ENCODE data around the gene ABCC6.
"Not testable (repeated sequence)": the region's sequence is repeated elsewhere in the genome, so short reads cannot be mapped to it uniquely, and the experiment has no call there.

Gene ABCC6

GRCh38 chr16:16158741-16159374, 64.4 kb downstream of the ABCC6 start:
- DNase-seq, result no peak

- no peak for DNase-seq
Measured at GRCh38 chr16:16158082-16158658, 65.1 kb downstream of the ABCC6 start.

GRCh38 chr16:16157166-16157565, 66.1 kb downstream of the ABCC6 start:
- DNase-seq, result no peak

- DNase-seq, result no peak
Measured at GRCh38 chr16:16155234-16155633, 68.1 kb downstream of the ABCC6 start.

GRCh38 chr16:16154281-16154951, 68.9 kb downstream of the ABCC6 start:
- DNase-seq, result no peak

- DNase-seq, result not testable (repeated sequence)
Measured at GRCh38 chr16:16153000-16153399, 70.3 kb downstream of the ABCC6 start.

- DNase-seq, result no peak
Measured at GRCh38 chr16:16151315-16151714, 72.0 kb downstream of the ABCC6 start.

- no peak for DNase-seq
Measured at GRCh38 chr16:16150878-16151152, 72.5 kb downstream of the ABCC6 start.

GRCh38 chr16:16150117-16150877, 73.0 kb downstream of the ABCC6 start:
- no peak for DNase-seq

- no peak for DNase-seq
Measured at GRCh38 chr16:16149710-16150116, 73.6 kb downstream of the ABCC6 start.

GRCh38 chr16:16148755-16149154, 74.5 kb downstream of the ABCC6 start:
- DNase-seq, result no peak

- not testable (repeated sequence) for DNase-seq
Measured at GRCh38 chr16:16148000-16148599, 75.2 kb downstream of the ABCC6 start.

- DNase-seq, result no peak
Measured at GRCh38 chr16:16147316-16147999, 75.8 kb downstream of the ABCC6 start.

- DNase-seq, result no peak
Measured at GRCh38 chr16:16146380-16147315, 76.6 kb downstream of the ABCC6 start.

GRCh38 chr16:16145286-16145685, 78.0 kb downstream of the ABCC6 start:
- DNase-seq, result no peak

GRCh38 chr16:16144416-16144815, 78.9 kb downstream of the ABCC6 start:
- no peak for DNase-seq

- no peak for DNase-seq
Measured at GRCh38 chr16:16143931-16144330, 79.4 kb downstream of the ABCC6 start.

GRCh38 chr16:16143038-16143763, 80.1 kb downstream of the ABCC6 start:
- DNase-seq, result no peak

- no peak for DNase-seq
Measured at GRCh38 chr16:16141784-16142396, 81.4 kb downstream of the ABCC6 start.

GRCh38 chr16:16141141-16141540, 82.2 kb downstream of the ABCC6 start:
- DNase-seq, result no peak

- no peak for DNase-seq
Measured at GRCh38 chr16:16140537-16140936, 82.8 kb downstream of the ABCC6 start.
